Muscle layer of duodenum (tissue), 2 donors: Measurements from ENCODE around the gene CISD1.

Experiments
- H3K27ac ChIP-seq: one replicate; pipeline ENCODE4 v1.7.0; 2013; ENCODE audit warnings: mild to moderate bottlenecking, low read length
- H3K27me3 ChIP-seq: one replicate; pipeline ENCODE4 v1.7.0; 2013; ENCODE audit warnings: low read depth, mild to moderate bottlenecking, control low read depth, low read length
- H3K36me3 ChIP-seq, 2 donors: one replicate each; pipeline ENCODE4 v1.7.0; 2013; ENCODE audit warnings: low read length in 2 of 2, control low read depth in 1 of 2, mild to moderate bottlenecking in 1 of 2; ENCODE audit not compliant: insufficient read depth in 2 of 2, control insufficient read depth in 1 of 2
- H3K4me1 ChIP-seq, 2 donors: one replicate each; pipeline ENCODE4 v1.7.0; 2013; ENCODE audit warnings: low read length in 2 of 2, mild to moderate bottlenecking in 2 of 2, control low read depth in 1 of 2, moderate library complexity in 1 of 2; ENCODE audit not compliant: insufficient read depth in 2 of 2, control insufficient read depth in 1 of 2
- H3K4me3 ChIP-seq, 2 donors: one replicate each; pipeline ENCODE4 v1.7.0; 2013; ENCODE audit warnings: low read length in 2 of 2, low read depth in 1 of 2, mild to moderate bottlenecking in 1 of 2
- H3K9me3 ChIP-seq, 2 donors: one replicate each; pipeline ENCODE4 v1.7.0; 2013; ENCODE audit warnings: low read length in 2 of 2, control low read depth in 1 of 2, mild to moderate bottlenecking in 1 of 2; ENCODE audit not compliant: control insufficient read depth in 1 of 2
- donor health status: healthy.

Gene CISD1

DNA sequence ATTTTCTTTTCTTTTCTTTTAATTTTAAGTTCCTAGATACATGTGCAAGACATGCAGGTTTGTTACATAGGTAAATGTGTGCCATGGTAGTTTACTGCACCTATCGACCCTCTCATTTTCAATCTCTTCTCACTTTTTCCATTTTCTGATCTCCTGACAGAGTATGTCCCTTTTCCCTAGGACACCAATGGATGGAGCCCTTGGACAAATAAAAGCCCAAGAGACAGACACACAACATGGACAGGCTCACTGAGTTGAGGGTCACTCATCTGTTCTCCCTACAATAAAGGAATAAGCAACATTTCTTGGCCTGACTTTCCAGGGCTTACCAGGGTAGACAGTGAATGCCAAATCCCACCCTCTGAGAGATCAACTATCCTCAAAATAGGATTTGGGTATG is 50.6 kb downstream of the CISD1 start:
- Histone ChIP-seq H3K4me1 (no peaks in the 10 kb centered on the region), H3K4me3 (no peak overlapping the region)

DNA sequence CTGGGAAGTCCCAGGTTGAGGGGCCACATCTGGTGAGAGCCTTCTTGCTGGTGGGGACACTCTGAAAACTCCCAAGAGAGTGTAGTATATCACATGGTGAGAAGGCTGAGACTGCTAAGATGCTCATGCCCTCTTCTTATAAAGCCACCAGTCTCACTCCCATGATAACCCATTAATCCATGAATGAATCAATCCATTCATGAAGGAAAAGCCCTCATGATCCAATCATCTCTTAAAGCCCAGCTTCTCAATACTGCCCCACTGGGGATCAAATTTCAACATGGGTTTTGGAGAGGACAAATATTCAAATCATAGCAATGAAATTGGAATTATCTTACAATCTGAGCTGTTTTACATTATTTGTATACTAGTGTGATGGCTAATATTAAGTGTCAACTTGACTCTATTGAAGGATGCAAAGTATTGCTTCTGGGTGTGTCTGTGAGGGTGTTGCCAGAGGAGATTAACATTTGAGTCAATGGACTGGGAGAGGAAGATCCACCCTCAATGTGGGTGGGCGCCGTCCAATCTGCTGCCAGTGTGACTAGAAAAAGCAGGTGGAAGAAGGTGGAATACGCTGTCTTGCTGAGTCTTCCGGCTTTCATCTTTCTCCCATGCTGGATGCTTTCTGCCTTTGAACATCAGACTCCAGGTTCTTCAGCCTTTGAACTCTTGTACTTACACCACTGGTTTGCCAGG is 51.5 kb downstream of the CISD1 start:
- Histone ChIP-seq H3K27ac (no peak overlapping the region), H3K27me3 (no peaks in the 10 kb centered on the region), H3K9me3 (no peaks in the 10 kb centered on the region), H3K36me3 (no peaks in the 10 kb centered on the region), H3K4me1 (no peaks in the 10 kb centered on the region), H3K4me3 (no peak overlapping the region)

More for the DNA sequence above, 50.6 kb downstream of the CISD1 start:
- Histone ChIP-seq H3K9me3 (no peaks in the 10 kb centered on the region), H3K27ac (no peak overlapping the region), H3K36me3 (no peaks in the 10 kb centered on the region), H3K27me3 (no peaks in the 10 kb centered on the region)

DNA sequence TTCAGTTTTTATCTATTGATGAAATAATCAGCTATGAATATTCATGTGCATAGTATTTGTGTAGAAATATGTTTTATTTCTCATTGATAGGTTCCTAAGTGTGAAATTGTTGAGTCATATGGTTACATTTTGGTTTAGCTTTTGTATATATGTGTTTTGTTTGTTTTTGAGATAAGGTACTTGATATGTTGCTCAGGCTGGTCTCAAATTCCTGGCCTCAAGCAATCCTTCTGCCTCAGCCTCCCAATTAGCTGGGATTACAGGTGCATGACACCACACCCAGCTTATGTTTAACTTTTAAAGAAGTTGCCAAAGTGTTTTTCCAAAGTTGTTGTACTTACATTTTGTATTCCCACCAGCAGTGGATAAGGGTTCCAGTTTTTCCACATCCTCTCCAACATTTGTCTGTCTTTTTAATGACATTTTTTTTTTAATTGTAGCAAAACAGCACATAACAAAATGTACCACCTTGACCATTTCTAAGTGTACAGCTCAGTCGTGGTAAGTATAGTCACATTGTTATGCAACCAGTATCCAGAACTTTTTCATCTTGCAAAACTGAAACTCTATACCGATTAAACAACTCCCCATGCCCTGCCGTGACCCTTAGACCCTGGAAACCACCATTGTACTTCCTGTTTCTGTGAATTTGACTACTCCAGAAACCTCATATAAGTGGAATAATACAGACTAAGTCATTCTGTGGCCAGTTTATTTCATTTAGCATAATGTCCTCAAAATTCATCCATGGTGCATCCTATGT is 53.3 kb downstream of the CISD1 start:
- Histone ChIP-seq H3K4me3 (no peak overlapping the region), H3K9me3 (no peaks in the 10 kb centered on the region), H3K36me3 (no peaks in the 10 kb centered on the region), H3K27ac (no peak overlapping the region), H3K4me1 (peaks cover 0 to 4% of the 10 kb centered on the region in 2 donors), H3K27me3 (no peaks in the 10 kb centered on the region)

DNA sequence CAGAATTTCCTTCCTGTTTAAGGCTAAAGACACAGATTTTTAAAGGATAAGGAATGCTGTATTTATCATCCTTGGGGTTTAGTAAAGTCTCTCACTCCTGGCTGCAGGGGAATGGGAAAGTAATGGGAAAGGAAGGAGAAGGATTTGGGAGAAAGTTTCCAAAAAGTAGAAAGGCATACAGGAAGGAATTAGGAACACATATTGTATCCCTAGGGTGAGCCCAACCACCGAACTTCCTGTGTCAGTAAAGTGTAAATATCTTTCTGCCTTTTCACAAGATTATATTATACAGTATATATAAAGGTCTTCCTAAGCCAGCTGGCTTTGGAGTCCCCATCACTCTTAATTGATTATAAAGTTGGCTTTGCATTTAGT is 53.9 kb downstream of the CISD1 start:
- H3K27ac ChIP-seq = no peak overlapping the region
- H3K27me3 ChIP-seq = no peaks in the 10 kb centered on the region
- no peak overlapping the region for H3K4me3 ChIP-seq
- no peaks in the 10 kb centered on the region for H3K36me3 ChIP-seq
- no peaks in the 10 kb centered on the region for H3K9me3 ChIP-seq
- peaks cover 0 to 4% of the 10 kb centered on the region in 2 donors for H3K4me1 ChIP-seq

DNA sequence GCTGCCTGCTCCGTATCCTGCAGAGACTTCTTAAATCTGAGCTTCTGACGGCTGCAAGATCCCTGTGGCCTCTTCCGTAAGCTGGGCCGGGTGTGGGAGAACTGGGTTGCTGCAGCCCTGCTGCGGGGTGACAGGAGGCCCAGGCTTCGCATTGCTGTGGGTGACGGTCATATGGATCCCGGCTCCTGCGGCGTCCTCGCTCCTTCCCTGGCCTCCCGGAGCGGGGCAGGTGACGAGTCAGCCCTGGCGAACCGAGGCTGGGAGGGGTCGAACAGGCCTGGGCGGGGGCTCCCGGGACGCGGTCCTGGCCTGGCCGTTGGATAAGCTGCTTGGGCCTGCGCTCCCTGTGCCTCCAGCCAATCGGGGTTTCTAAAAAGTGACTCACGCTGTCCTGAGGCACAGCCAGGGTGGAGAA is 58.0 kb downstream of the CISD1 start:
- Histone ChIP-seq H3K27ac (no peak overlapping the region), H3K9me3 (no peaks in the 10 kb centered on the region), H3K36me3 (no peaks in the 10 kb centered on the region), H3K27me3 (no peaks in the 10 kb centered on the region), H3K4me1 (peaks cover 0 to 4% of the 10 kb centered on the region in 2 donors), H3K4me3 (peak overlapping the region in 1 of 2 donors; percentile 24)

DNA sequence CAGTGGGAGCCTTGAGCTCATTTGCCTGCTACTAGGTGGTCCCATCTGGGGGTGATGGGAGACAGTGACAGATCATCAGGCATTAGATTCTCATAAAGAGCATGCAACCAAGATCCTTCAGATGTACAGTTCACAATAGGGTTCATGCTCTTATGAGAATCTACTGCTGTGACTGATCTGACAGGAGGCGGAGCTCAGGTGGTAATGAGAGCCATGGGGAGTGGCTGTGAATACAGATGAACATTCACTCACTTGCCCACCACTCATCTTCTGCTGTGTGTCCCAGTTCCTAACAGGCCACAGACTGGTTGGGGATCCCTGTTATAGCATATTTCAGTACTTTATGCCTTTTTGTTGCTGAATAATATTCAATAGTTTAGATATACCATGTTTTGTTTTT is 59.3 kb downstream of the CISD1 start:
- Histone ChIP-seq H3K9me3 (no peaks in the 10 kb centered on the region), H3K36me3 (no peaks in the 10 kb centered on the region), H3K4me1 (peaks cover 0 to 4% of the 10 kb centered on the region in 2 donors), H3K27me3 (no peaks in the 10 kb centered on the region), H3K4me3 (no peak overlapping the region), H3K27ac (no peak overlapping the region)

DNA sequence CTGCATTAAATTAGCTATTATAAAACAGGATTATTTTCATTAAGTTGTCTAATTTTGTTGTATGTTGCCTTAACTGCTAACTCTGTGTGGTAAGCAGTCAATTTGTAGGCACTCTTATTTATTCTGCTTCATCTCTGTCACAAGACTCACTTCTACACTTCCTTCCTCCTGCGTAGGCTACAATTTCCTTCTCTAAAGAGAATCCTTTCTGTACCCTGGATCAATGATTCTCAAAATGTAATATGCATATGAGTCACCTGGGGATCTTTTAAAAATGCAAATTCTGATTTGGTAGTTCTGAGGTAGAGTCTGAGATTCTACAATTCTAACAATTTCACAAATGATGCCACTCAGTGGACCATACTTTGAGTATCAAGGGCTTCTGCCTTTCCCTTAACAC is 61.5 kb downstream of the CISD1 start:
- Histone ChIP-seq H3K27ac (no peak overlapping the region), H3K9me3 (no peaks in the 10 kb centered on the region), H3K27me3 (no peaks in the 10 kb centered on the region), H3K4me3 (no peak overlapping the region), H3K36me3 (no peaks in the 10 kb centered on the region), H3K4me1 (peaks cover 0 to 11% of the 10 kb centered on the region in 2 donors)

DNA sequence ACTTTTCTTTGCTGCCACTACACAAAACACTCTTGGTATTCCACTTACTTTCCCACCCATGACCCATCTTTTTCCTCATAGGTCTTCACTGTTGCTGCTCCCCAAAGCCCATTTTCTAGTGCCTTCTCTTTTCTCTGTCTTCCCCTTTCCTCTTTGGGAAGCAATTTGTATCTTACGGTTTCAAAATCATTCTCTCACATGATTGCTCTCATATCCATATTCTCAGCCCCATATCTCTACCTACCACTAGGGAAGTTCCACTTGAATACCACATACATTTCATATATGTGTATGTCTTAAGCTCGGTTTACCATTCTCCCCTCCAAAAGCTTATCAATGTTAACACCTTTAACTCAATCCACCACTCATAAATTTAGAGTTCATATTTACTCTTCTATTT is 62.7 kb downstream of the CISD1 start:
- no peaks in the 10 kb centered on the region for H3K36me3 ChIP-seq
- no peaks in the 10 kb centered on the region for H3K27me3 ChIP-seq
- no peaks in the 10 kb centered on the region for H3K9me3 ChIP-seq
- H3K4me3 ChIP-seq = no peak overlapping the region
- no peak overlapping the region for H3K27ac ChIP-seq
- peaks cover 0 to 19% of the 10 kb centered on the region in 2 donors for H3K4me1 ChIP-seq

DNA sequence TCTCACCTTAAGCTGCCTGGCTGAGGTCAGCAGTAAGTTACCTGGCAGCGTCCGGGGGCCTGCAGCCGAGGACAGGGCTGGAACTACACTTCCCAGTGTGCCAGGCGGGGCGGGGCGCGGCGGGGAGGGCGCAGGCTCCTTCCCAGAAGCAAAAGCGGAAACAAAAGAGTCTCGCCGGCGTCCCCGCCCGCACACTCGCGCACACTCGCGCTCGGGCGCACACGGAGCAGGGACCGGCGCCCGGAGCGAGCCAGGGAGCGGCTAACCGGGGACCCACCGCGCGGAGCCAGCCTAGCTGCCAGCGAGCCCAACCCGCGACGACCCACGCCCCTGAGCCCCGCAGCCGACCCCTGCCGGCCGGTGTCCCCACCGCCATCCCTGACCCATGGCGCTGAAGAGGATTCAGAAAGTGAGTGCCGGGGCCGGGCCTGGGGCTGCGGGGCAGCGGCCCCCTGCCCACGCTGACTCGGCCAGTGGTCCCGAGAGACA is 65.9 kb downstream of the CISD1 start, which contains the start of gene UBE2D1:
UBE2D1 (plus strand) TSS at position 190 of the 489 bp plus-strand sequence; CDS start at position 386, 196 bp downstream.
- Histone ChIP-seq H3K27me3 (no peaks in the 10 kb centered on the region), H3K36me3 (no peaks in the 10 kb centered on the region), H3K9me3 (no peaks in the 10 kb centered on the region), H3K4me3 (peak within 1 kb of the TSS; percentile 89 to 98), H3K4me1 (peaks cover 0 to 16% of the 10 kb centered on the region in 2 donors), H3K27ac (peak within 1 kb of the TSS; percentile 62)

DNA sequence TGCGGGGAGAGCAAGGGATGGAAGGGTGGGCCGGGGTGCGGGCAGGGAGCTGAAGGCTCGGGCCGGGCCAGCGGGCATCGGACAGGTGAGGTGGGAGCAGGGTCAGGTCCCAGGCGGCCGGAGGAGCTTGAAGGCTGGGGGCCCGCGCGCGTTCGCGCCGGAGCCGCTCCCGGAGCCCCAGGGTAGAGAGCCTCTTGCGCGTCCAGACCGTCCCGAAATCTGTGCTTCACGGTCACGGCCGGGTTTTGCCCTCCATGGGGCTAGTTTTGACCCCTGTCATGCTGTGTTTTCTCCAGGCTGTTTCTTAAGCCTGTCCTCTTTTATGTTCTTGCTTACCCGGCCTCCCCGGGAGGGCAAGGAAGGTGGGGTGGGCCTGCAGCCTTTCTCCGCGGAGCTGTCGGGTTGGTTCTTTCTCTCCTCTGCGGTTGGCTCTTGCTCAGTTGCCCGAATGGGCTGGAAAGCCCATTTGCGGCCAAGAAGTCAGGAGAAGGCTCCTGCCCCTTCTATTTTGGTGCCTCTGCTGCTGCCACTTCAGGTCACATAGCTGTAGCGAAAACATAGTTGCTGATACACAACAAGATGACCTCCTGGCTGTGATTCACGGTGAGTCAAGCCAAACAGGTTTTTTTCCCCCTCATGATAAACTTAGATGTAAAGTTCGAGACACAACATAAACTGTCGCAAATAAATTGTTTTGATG is 66.5 kb downstream of the CISD1 start:
- H3K9me3 ChIP-seq = no peaks in the 10 kb centered on the region
- H3K27me3 ChIP-seq = no peaks in the 10 kb centered on the region
- H3K4me1 ChIP-seq = peaks cover 2 to 16% of the 10 kb centered on the region in 2 donors
- no peaks in the 10 kb centered on the region for H3K36me3 ChIP-seq
- H3K27ac ChIP-seq = peak overlapping the region; percentile 62
- H3K4me3 ChIP-seq = peak overlapping the region; percentile 89 to 98

DNA sequence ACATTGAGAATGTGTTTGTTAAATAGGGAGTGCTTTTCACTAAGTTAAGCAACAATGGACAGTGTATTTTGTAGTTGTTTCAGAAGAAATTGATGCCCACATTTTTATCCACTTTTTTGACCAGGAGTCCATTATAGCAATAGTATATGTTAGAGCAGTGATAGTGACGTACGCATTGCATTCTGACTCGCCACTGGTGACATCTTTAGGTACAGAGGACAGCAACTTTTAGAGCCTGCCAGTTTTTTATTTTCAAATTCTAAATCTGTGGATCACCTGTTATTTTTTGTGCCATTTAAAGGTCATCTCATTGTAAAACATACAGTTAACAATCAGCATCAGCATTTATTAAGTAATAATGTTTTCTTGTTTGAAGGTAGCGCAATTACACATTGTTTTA is 67.3 kb downstream of the CISD1 start:
- Histone ChIP-seq H3K27me3 (no peaks in the 10 kb centered on the region), H3K36me3 (no peaks in the 10 kb centered on the region), H3K4me1 (peaks cover 4 to 16% of the 10 kb centered on the region in 2 donors), H3K4me3 (peak overlapping the region; percentile 89 to 98), H3K27ac (peak overlapping the region; percentile 62), H3K9me3 (no peaks in the 10 kb centered on the region)
